Stimulated activated CD4-positive, alpha-beta T cell treated with anti-CD3 and anti-CD28 coated beads, TNF-alpha, amount 100 ng/mL, for 4 hours (primary cell): ENCODE data around the gene ZHX3.

Experiments
- DNase-seq, 3 experiments: peaks; one replicate each; pipeline ENCODE4 v3.0.0-alpha.2; 2020; ENCODE audit warnings: low read depth in 3 of 3

ZHX3 gene

DNA sequence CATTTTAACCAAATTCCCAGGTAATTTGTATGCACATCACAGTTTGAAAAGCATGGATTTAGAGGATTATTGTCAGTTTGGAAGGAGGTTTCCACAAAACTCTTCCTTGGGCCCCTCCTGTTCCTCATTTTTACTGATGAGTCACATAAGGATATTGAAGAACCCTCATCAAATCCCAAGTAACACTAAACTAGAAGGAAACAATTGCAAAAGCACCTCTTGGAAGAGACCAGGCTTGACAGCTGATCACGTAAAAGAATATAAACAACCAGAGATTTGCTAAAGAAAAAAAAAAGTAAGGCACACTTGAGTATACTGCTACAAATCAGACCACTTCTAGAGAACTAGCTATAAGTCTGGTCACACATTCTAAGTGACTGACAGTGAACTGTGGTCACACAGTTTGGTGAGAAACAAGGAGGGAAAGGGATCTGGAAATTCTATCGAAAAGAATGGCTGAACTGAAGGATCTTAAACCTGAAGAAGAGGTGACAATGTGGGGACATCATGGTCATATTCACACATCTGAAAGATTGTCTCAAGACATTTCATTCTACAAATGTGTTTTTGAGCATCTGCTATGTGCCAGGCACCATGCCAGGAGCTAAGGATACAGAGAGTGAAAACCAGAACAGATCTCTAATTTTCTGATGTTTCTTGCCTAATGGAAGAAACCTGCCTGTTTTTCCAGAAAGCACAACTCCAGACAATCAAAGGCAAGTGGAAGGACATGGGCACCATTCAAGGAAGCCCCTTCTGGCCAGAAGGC is 24.1 kb downstream of the ZHX3 start:
- DNase-seq, result no peak

GRCh38 chr20:41290804-41291389 is 26.6 kb downstream of the ZHX3 start:
- DNase-seq, result no peak

DNA sequence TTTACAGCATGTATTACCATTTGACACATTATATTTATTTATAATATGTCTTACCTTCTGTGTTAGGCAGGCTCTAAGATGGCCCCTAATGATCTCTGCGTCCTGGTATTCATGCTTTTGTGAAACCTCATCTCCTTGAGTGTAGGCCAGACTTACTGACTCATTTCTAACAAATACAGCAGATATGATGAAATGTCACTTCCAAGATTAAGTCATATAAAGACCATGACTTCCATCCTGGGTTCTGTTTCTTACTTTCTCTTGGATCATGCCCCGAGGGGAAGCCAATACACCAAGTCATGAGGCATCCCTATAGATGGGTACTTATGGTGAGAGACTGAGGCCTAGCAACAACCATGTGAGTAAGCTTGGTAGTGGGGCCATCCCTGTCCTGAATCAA is 30.2 kb downstream of the ZHX3 start:
- DNase-seq, result no peak

DNA sequence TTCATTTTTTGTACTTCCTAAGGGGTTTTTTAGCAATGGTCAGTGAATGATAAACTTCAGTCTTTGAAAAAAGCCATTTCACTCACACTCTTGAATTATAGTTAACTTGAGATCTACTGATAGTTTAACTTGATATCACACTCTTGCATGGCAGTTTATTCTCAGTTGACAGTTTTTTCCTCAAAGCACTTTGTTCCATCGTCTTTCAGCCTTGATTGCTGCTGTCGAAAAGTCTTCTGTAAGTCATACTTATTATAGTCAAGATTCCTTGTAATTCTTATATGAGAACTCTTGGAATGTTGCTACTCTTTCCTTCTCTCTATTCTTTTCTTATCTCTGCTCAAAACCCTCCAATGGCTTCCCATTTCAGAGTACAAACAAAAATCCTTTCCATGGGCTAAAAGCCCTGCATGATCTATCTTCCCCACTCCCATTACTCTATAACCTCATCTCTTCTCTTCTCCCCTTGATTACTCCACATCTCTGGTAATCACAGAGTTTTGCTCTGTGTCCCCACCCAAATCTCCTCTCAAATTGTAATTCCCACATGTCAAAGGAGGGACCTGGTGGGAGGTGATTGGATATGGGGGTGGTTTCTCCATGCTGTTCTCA is 31.2 kb downstream of the ZHX3 start:
- no peak for DNase-seq

DNA sequence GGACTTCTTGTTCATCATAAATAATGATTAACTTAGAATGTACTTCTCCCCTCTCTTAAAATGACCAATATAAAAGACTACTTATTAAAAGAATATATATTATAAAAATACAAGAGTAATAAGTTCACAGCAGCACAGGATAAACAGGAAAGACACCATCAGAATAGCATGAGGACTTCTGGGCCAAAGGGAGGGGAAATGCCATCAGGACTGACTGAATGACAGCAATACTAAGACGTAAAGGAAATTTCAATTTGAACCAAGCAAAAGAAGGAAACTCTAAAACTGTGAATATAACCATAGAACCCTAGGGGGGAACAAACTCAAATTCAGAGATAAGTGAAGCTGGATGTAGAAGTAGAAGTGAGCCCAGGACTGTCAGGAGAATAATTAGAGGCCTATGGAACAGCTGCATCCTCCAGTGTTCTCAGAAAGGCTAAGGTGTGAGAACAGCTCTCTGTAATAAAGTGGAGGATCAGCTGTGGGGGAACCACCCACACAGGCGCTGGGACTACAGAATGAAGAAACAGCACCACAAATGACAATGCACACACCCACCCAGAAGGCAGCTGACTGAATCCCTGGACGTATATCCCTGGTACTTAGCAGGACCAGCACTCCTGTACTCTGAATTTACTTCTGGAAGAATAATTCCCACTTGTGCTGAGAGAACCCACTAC is 37.8 kb downstream of the ZHX3 start:
- no peak for DNase-seq

- DNase-seq, result no peak
These were observed 38.6 kb downstream of the ZHX3 start for GRCh38 chr20:41278936-41279335.

DNA sequence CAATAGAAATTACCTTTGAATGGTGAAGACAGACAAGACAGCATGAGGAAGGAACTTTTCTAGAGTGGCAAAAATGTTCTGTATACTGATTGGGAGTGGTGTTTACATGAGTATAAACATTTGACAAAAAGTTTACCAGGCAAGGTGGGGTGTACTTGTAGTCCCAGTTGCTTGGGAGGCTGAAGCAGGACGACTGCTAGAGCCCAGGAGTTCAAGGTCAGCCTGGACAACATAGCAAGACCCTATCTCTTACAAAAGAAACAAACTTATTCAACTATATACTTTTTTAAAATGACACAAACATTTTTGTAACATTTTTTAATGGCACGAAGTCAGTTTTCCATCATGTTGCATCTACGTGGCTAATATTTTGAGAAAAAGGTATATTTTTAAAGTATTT is 40.5 kb downstream of the ZHX3 start:
- no peak for DNase-seq

DNA sequence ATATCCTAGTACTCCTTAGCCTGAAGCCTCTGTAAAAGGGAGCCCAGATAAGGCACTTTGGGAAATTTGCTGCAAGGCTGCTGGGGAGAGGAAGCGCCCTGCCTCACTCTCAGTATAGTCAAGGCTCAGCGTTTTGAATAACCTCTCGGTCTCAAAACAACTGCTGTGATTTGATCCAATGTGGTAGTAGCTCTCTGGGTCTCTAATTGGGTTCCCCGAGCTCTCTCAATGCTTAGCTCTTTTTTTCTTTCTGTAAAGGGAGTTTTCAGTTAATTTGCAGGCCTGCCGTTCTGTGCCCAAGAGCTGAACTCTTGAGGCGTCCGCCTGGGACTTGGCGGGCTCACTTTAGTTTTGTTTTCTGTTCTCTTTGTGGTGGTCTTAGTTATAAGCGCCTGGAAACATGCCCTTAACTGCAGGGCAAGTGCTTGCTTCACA is 41.2 kb downstream of the ZHX3 start:
- no peak for DNase-seq

- no peak for DNase-seq
These were observed 42.2 kb downstream of the ZHX3 start for GRCh38 chr20:41275301-41275731.

- DNase-seq, result no peak
These were observed 43.4 kb downstream of the ZHX3 start for GRCh38 chr20:41274152-41274551.

DNA sequence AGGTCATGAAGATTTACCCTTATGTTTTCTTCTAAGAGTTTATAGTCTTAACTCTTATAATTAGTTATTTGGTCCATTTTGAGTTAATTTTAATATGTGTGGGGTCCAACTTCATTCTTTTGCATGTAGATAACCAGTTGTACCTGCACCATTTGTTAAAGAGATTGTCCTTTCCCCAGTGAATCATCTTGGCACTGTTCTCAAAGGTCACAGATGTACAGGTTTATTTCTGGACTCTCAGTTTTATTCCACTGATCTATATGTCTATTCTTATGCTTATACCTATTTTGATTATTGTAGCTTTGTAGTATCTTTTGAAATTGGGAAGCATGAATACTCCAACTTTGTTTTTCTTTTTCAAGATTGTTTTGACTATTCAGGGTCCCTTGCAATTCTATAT is 44.1 kb downstream of the ZHX3 start:
- no peak for DNase-seq

GRCh38 chr20:41272339-41272738 is 45.2 kb downstream of the ZHX3 start:
- DNase-seq, result no peak

- DNase-seq, result no peak
These were observed 48.4 kb downstream of the ZHX3 start for GRCh38 chr20:41268917-41269652.

DNA sequence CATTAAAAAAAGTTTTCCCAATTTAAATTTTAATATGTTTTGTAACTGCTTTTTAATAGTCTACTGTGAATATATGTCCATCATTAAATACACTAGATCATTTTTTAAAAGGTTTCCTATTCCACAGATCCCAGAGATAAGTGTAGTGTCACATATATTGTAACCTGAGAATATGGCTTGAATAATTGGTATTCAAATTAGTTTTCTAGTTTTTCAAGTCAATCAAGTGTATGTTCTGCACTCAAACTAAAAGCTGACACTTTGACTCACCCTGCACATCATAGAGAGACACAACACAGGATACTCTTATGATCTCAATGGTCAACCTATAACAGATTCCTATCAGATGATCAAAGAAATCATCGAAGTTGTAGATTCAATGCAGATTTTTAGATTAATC is 49.1 kb downstream of the ZHX3 start:
- no peak for DNase-seq

- DNase-seq, result no peak
These were observed 51.6 kb downstream of the ZHX3 start for GRCh38 chr20:41265938-41266337.

GRCh38 chr20:41264819-41265218 is 52.7 kb downstream of the ZHX3 start:
- no peak for DNase-seq

DNA sequence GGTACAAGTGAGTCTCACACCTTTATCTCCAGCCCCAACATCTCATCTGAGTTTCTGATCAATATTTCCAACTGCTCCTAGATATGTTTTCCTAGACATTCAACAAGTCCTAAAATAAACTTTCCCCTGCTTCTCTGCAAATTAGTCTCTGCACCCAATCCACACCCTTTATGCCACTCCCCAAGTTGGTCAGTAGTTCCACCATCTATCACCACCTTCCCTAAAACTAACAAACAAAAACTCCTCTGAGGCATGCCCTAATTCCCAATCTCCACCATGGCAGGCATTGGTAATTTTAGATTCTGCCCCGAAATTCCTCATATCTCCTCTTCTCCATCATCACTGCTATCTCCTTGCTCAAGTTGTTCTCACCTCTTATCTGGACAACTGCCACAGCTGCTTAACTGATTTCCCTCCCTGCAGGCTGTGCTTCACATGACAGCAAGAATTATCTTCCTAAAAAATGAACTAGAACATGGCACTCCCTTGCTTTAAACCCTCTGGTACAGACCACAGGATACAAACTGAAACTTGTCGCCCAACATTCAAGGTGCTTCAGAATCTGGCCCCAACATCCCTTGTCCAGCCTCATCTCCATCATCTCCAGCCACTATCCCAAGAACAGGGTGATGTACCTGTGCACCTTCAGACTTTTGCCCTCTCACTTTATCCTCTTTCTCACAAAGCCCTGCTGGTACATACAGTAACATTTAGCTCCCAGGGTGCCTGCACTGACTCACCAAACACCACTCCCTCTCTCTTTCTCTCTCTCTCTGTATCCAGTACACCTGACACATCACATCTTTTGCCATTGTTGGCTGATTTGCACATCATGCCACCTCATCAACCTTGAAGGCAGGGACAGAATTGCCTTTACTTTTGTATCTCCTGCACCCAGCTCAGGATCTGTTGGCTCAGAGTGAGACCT is 55.5 kb downstream of the ZHX3 start:
- DNase-seq, result no peak

DNA sequence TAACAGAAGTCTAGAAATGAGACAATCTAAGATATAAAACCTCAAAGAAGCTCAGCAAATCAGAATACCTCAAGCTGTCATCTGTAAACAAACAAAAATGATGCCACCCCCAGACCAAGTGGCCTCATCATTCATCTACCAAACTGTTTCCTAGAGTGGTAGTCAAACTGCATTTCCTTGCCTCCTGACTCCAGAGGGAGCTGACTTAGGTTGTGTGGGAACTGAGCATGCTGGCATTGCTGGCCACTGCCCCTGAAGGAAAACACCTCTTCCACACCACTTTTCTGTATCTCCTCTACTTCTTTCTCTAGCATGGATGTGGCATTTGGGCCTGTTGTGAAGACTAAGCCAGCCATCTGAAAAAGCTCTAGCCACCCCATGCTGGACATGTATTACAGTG is 56.3 kb downstream of the ZHX3 start:
- DNase-seq, result no peak

DNA sequence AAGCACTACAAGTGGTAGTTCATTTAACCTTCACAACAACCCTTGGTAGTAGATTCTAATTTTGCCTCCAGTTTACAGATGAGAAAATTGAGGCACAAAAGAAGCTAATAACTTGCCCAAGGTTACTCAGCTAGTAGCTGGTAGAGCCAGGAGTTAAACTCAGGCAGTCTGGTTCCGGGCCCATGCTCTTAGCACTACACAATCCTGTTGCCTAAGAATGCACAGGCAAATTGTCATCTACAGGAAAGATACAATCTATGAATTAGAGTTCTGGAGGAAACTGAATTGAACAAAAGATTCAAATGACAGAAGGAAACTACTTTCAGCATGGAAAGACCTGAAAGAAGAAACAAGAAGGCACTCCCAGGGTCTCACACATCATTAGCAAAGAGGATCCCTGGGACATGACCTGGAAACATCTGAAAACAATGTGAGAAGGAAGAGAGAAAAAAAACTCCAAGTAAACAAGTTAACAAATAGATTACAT is 56.8 kb downstream of the ZHX3 start:
- no peak for DNase-seq

GRCh38 chr20:41259309-41259708 is 58.2 kb downstream of the ZHX3 start:
- no peak for DNase-seq

DNA sequence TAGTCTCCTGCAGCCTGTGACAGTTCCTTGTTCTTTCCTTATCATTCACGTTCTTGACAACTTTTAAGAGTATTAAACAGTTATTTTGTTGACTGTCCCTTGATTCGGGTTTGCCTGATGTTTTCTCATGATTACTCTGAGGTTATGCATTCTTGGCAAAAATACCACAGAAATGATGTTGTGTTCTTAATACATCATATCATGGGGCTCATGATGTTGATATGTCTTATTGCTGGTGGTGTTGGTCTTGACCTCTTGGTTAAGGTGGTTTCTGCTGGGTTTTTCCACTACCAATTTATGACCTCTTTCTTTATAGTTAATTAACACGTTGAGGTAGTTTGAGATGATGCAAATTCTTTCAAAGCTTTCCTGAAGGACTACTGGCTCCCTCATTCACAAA is 59.1 kb downstream of the ZHX3 start:
- no peak for DNase-seq
